Activated T-helper 1 cell treated with anti-CD3 and anti-CD28 coated beads, Interleukin-2, amount 50 U/mL, for 16 hours (primary cell): ENCODE results near the gene TIMP2.
"Not testable (repeated sequence)": the region's sequence is repeated elsewhere in the genome, so short reads cannot be mapped to it uniquely, and the experiment has no call there.

Source experiments
- DNase-seq, 2 donors: peaks; one replicate each; pipeline ENCODE4 v3.0.0-alpha.2; 2020; ENCODE audit warnings: low read depth in 1 of 2, low spot score in 1 of 2

The TIMP2 gene

DNA sequence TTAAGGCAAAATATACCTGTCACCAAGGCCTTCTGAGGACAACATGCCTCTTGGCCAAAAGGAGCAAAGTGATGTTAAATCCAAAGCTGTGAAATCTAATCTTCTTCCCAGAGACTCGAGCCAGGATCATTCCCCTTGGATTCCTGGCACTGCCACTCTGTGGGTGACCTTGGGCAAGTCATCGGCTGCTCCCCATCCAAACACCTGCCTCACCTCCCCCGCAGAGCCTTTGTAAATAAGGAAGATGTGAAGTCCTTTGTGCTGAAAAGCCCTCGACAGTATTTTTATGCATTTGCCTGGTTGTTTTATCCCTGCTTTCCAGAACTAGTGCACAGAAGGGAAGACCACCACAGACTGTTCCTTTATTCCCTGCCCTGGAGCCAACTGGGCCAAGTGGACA is 16.8 kb downstream of the TIMP2 start:
- no peak for DNase-seq

DNA sequence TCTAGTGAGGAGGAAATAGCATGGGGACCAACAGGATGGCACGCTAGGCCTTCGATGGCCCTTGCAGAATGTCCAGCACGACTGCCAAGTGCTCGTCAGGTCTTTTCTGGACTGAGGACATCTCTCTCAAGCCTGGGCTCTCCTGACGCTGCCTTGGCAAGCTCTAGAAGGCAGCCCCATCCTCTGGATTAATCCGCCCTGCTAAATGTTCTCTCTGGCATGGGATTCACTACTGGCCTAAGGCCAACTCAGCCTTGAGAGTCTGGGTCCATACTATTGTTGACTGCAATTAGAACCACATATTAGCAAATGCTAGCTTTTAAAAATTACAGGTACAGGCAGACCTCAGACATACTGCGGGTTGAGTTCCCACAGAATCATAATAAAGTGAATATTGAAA is 19.6 kb downstream of the TIMP2 start:
- DNase-seq = no peak

DNA sequence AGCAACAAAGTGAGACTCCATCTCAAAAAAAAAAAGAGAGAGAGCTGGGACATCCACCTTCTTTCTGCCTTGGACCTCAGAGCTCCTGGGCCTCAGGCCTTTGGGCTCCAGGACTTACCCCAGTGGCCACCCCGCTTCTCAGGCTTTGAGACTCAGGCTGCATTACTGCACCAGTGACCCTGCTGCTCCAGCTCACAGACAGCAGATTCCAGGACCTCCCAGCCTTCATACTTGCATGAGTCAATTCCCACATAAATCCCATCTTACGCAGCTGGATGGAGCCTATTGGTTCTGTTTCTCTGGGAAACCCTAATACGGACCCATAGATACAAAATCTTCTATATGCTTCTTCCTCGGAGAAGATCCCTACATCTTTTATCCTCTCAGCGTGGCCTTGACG is 20.1 kb downstream of the TIMP2 start:
- no peak for DNase-seq

DNA sequence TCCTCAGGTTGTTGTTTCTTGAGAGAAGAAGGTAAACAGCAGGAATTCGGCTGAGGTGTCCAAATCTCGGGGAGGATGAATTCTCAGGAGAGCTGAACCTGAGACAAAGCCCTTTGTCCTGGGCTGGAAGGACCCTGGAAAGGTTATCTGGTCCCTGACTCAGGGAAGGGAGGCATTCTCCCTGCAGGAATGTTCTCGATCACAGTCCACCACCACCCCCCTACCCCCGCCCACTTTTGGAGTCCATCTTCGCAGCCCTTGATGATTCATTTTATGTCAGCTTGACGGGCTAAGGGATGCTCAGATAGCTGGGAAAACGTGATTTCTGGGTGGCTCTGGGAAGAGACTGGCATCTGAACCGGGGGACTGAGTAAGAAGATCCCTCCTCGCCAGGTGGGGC is 20.8 kb downstream of the TIMP2 start:
- no peak for DNase-seq

DNA sequence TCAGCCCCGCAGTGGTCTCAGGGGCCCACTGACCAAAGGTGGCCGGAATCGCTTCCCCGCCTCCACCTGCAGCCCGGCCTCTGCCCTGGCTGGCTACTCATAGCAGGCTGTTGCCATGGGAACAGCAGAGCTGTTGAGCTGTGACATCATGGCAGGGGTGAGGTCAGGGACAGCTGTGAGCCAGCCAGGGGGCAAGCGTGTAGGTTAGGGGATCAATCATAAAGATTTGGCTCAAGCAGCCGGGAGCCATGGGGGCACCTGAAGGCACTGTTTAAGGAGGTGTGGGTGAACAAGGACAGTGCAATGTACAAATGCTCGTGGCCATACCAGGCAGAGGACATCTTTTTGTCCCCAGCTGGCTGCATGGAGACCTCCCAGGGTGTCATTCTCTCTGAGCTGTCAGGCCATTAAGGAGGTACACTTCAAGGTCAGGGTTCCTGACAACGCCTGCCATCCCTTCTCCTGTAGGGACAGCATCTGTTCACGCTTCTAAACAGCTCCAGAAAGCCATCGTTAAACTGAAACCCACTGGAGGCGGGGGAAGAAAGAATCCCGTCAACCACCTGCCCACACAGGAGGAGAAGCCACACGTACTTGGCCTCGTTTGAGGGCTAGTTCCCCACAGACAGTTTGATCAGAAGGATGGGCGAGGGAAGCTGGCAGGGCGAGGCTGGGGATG is 21.9 kb downstream of the TIMP2 start, which contains the start of gene CEP295NL:
Gene CEP295NL, minus strand, starts transcription at position 101 of the 679 bp plus-strand sequence. CDS start 1,373 bp downstream, outside the sequence.
- no peak for DNase-seq

DNA sequence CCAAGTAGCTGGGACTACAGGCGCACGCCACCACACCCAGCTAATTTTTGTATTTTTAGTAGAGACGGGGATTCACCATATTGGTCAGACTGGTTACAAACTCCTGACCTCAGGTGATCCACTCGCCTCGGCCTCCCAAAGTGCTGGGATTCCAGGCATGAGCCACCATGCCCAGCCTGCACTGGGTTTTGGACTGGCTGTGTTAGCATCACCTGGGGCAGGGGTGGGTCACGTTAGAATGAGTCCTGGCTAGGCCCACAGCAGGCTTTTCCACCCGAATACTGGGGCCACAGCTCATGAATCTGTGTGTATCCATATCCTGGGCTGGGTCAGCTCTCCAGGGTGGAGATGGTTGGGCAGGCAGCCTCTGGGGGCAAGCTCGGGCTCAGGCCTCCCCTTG is 23.0 kb downstream of the TIMP2 start:
- not testable (repeated sequence) for DNase-seq

DNA sequence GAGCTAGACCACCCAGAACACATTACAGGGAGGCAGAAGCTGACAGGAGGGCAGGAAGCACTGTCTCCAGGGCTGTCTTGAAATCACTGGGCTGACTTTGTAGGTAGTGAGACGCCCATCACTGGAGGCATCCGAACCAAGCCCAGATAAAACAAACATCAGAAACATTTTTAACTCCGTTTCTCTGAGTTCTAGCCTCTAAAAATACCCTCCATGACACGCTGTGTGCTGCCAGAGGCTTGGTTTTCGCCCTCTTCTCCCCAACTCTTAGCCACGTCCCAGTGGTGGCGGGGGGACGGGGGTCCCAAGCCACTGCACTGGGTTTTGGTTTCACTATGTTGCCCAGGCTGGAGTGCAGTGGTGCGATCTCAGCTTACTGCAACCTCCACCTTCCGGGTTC is 23.4 kb downstream of the TIMP2 start:
- DNase-seq = no peak

DNA sequence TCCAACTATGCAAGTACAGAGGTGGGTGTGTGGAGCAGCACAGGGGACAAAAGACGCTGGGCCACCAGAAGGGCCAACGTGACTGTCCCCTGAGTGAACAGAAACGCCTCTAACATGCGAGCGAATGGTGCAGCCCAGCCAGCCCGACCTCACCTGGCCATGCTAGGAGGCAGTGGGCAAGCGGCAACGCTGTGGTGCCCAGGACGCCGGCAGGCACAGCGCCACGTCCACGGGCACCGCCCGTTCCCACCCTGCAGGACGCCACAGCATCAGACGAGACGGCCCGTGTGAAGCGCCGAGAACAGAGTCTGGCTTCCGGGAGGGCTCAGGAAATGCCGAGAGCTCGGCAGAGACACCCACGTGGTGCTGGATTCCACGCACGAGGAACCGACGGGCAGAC is 24.4 kb downstream of the TIMP2 start:
- no peak for DNase-seq

DNA sequence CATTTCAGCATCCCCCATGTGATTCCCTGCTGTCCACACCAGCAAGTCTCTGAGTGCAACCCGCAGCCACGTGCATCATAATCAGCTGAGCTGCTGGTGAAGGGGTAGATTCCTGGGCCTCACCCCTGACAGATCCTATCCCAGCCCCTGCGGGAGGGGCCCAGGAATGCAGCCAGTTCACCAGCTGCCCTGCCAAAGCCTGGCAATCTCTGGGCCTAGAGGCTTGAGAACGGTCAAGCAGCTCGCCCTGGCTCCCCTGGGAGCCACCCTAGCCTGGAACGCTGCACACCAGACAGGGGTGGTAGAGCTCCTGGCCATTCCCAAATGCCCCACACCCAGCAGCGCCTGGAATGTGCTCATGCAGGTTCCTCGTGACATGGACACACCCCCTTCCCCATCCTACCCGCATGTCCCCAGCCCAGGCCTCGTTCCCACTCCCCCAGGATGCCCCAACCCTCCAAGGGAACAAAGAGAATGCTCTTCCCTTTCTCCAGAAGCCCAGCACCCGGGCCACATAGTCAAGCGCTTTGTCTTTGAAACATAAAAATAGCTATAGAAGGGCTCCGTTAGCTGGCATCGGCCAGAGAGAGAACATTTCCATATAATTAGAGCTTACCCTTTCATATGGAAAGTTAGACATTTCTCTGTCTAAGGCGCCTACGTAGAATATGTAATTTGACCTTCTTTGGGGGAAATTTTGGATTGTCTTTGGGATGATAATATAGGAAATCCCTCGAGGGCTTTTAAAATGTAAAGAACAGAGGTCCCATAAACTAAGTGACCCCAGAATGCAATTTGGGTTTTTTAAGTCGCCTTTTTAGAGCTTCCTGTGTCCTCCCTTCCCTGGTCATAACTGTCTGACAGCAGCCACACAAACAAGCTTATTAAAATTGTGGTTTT is 25.6 kb downstream of the TIMP2 start:
- no peak for DNase-seq

DNA sequence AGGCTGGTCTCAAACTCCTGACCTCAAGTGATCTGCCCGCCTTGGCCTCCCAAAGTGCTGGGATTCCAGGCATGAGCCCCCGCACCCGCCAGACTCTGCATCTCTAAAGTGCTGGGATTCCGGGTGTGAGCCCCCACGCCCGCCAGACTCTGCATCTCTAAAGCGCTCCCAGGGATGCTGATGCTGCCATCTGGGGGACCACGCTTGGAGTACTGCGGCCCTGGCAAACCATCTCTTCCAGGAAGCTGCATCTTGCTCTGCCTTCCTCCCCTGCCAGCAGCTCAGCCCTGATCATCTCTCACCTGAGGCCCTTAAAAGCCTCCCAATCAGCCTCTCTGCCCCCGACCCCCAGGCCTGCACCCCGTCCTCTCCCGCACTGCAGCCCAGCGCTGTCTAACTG is 26.2 kb downstream of the TIMP2 start:
- DNase-seq = no peak

DNA sequence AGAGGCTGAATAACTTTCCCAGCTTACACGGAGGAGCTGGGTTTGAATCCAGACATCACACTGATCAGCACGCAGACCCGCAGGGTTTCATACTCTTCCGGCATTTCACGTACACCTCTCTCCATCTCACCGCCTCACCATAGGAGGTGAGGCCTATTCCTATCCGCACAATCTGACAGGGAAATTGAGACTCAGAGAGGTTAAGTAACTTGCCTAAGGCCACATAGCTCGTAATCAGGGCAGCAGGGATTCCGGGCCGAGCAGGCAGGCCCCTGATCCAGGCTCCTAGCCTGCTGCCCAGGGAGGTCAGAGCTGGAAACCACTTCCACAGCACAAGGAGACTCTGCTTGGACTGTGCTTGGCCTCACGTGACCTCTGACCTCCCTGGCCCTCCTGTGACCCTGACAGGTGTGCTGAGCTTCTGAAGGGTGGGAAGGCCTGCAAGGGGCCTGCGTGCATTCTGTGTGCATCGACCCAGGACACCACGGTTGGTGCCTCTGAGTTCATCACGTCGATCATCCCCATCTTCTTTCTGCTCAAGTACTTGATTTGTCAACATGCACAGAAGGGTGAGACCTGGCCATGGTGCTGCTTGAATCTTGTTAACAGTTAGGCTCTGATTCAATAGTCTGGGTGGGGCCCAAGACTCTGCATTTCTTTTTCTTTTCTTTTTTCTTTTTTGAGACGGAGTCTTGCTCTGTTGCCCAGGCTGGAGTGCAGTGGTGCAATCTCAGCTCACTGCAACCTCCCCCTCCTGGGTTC is 26.9 kb downstream of the TIMP2 start:
- DNase-seq = no peak

DNA sequence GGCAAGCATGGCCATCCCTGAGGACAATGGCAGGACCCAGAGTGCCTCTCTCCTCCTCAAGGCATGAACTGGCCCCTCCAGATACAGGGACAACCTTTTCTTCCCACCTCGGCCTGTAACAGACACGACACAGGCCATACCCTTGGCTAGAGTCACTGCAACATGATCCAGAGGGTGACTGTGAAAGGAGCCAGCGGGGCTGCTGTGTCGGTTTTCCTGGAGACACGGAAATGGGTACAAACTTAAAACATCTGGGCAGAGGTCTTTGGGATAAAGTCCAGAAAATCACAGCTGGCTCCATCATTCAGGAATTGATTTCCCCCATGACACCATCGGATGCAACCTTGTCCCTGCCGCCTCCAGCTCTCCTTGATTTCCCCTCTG is 27.5 kb downstream of the TIMP2 start:
- no peak for DNase-seq

DNA sequence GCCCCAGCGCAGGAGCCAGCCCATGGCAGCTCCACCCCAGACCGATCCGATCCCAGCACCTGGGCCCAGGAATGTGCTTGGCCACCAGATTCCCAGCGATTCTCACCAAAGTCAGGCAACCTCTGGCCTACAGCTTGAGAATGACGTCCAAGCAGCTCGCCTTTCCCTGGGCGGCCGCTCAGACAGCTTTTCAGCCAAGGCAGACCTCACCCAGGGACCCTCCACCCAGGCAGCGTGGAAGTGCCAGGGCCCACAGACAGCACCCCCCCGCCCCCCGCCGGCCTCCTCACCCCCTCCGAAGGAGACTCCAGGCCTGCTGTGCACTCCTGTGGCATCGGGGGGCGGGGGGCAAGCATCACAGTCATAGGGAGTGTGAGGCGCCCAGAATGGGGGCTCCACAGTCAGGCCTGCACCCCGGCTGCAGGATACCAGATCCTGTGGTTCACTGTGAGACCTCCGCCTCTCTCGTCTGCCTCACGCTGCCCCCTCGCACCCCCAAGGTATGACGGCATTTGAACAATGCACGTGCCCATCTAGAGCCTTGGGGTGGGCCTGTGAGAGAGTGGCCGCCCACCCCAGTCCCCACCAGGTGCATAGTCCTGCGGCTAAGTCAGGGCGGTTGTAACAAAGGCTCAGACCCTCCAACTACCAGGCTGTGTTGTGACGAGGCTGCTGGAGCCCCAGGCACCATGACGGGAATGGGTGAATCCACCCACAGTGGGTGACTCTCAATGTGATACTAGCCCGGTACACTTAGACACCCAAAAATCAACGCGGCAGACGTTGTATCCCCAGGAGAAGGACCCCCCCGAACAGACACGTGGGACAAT is 28.1 kb downstream of the TIMP2 start:
- no peak for DNase-seq

DNA sequence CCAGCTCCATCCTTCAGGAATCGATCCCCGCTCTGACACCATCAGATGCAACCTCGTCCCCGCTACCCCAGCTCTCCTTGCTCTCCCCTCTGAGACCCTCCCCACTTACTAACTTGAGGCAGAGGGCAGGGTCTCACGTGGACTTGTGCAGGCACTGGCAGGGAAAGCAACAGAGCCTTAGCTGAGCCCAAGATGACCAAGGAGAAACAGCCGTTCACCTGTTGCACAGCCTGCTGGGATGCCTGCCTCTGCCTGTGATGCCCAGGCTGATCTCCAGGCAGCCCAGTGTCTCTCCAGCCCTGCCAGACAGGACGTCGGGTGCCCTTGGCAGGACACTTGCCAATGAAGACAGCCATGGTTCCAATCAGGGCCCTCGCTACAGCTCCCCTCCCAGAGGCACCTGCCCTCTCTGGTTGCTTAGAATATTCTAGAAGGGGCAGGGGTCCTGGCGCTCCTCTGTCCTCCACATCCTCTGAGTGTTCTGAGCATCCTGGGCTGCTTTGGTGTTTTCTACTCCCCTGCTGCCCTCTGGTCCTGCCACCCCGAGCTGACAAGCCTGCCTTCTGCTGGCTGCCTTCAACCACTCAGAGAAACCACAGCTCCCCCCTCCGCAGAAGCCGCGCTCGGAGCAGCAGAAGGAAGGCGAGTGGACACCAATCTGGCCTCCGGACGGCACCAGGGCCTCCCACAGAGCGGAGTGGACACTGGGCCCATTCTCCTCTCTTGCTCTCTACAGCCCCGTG is 28.9 kb downstream of the TIMP2 start:
- no peak for DNase-seq

DNA sequence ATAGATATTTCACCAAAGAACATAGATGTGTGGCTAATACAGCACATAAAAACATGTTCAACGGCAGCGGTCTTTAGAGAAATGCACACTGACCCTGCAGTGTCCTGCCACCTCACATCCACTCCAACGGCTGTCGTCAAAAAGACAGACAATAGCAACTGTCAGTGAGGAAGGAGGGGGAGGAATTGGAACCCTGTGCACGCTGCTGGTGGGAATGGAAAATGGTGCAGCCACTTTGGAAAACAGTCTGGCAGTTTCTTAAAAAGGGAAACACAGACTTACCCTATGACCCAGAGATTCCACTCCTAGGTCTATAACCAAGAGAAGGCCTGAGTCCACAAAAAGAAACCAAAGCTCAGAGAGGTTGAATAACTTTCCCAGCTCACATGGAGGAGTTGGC is 29.9 kb downstream of the TIMP2 start:
- DNase-seq = no peak

DNA sequence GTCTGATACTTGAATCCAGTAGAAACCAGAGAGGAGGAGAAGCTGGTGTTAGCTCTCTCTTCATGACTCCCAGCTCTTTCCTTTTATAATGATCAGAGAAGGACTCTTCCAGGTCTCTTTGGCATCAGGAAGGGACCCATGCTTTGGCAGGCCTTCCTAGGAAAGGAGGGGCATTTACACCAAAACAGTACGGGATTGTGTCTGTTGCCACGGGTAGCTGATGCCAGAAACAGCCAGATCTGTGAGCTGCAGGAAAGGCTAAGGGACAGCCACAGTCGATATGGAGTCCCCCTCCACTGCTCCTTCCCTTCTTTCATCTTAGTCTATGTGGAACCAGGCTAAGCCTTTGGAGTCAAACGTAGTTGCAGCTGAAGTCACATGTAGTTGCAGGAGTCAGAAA is 31.5 kb downstream of the TIMP2 start:
- no peak for DNase-seq

DNA sequence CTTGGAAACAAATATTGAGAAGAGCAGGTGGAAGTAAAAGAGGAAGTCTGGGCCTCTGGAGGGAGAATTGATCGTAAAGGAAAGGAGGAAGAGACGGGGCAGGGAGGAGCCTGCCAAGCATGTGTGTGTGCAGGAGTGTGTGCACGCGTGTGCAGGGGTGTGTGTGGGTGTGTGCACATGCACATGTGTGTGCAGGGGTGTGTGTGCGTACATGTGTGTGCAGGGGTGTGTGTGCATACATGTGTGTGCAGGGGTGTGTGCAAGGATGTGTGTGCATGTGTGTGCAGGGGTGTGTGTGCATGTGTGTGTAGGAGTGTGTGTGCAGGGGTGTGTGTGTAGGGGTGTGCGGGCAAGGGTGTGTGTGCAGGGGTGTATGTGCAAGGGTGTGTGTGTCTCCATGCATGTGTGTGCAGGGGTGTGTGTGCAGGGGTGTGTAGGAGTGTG is 32.2 kb downstream of the TIMP2 start:
- DNase-seq = no peak

DNA sequence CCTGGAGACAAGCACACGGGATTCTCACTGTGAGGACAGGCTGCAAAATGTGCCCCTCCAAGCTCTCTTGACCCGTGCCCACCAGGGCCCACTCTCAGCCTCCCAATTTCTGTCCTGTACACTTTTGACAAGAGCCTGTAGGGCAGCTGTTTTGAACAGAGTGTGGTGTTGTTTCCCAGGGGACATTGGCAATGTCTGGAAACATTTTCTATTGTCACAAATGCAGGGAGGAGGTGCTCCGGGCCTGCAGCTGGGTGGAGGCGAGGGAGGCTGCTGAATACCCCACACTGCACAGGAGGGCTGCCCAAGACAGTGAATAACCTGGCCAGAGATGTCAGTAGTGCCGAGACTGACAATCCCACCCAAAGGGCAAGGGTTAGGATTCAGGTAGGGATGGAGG is 32.7 kb downstream of the TIMP2 start:
- DNase-seq = no peak

DNA sequence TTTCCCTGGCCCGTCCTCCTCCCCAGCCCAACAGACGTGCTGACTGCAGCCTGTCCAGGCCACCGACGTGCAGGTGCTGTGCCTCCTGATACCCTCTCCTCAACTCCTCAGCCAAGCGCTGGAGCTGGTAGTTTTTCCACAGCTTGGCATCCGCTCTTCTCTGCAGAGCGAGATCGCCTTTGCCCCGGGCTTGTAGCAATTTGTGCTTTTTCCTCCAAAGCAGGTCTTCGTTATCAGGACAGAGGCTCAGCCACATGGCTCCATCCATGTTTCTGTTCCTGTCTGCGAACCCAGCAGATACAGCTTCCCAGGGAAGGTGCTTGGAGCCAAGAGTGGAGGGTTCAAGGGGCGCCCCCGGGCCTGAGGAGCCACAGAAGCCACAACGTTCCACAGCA is 33.1 kb downstream of the TIMP2 start:
- no peak for DNase-seq

DNA sequence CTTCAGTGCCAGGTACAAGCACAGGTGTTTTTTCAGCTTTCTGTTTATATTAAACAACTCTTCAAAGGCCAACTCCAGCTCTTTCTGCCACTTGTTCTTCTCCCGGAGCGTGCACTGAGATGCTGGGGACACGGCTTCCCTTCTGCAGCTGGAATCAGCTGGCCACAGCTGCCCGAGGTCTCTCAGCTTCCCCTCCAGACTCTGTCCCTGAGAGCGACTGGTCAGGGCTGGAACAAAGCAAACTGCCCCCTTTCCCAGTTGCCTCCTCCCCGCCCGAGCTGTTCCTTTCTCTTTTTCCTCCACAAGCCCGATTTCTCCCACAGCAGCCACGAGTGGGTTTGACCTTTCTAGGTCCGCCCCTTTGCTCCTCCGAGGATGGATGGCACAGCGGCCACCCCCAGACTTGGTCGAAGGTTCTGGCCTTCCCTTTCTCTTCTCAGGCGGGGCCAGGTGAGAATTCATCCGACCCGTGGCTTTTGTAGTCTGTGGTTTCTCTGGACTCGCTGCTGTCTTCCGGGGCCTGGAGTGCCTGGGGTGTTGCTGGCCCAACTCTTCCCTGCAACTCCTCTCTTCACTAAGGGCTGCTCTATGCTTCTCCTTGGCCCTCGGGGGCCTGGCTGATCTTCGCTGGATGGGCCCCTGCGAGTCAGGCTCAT is 33.7 kb downstream of the TIMP2 start:
- no peak for DNase-seq
